Measurements from ENCODE around the gene SPOCK1. TPM values are rescaled to one million over a fixed set of nuclear protein-coding genes. Genes with fewer than 3 reads are reported as not detected.

The SPOCK1 gene
- polyA plus RNA-seq, 3 donors: 1.8 to 5.7 (median 2.1) TPM

- H3K4me2 ChIP-seq (replicated peaks; ENCODE audit: extremely low read depth, low read length, poor library complexity, severe bottlenecking): no peak overlapping the region
- H3K36me3 ChIP-seq (replicated peaks in 1 of 2; ENCODE audit: control insufficient read depth in 1 of 2, insufficient read depth in 2 of 2, low read length in 2 of 2): no peaks in the 10 kb centered on the region
- intact Hi-C loops (cut with micrococcal nuclease): no loop called here
- DNase-seq: no peak
- no peak overlapping the region for H3K9ac ChIP-seq (ENCODE audit: insufficient read depth, low read length, poor library complexity, severe bottlenecking)
- no peaks in the 10 kb centered on the region for H3K4me1 ChIP-seq (ENCODE audit: control insufficient read depth in 1 of 2, insufficient read depth in 2 of 2, low read length in 2 of 2)
- WGBS (ENCODE audit: insufficient coverage): 100% methylated on average over 1 of the region's 2 CpGs
- H4K20me1 ChIP-seq (ENCODE audit: insufficient read depth, low read length): no peaks in the 10 kb centered on the region
- Mint-ChIP-seq H3K27me3 (ENCODE audit: low read depth in 3 of 3) (peaks cover 0 to 7% (median 2%) of the 10 kb centered on the region in 3 donors), H3K9me3 (peaks cover 0 to 2% (median 0%) of the 10 kb centered on the region in 7 donors), H3K4me1 (no peaks in the 10 kb centered on the region), H3K27ac (no peak overlapping the region), H3K4me3 (no peak overlapping the region), H3K36me3 (no peaks in the 10 kb centered on the region)
- no peak overlapping the region for H3K4me3 ChIP-seq (replicated peaks in 1 of 3; ENCODE audit: low read depth in 2 of 3, low read length in 3 of 3)
- no peaks in the 10 kb centered on the region for H3K27me3 ChIP-seq (ENCODE audit: control insufficient read depth in 2 of 2, insufficient read depth in 2 of 2, low read length in 2 of 2)
- no peak overlapping the region for H2AFZ ChIP-seq (ENCODE audit: insufficient read depth, low read depth, low read length, poor library complexity, severe bottlenecking)
- H3K79me2 ChIP-seq (ENCODE audit: insufficient read depth, low read length): no peaks in the 10 kb centered on the region
- H3K27ac ChIP-seq (ENCODE audit: low read depth in 1 of 2, low read length in 2 of 2): no peak overlapping the region
- H3K9me3 ChIP-seq (replicated peaks in 1 of 2; ENCODE audit: control insufficient read depth in 1 of 2, insufficient read depth in 1 of 2, low read length in 2 of 2): no peaks in the 10 kb centered on the region
- TF ChIP-seq CTCF (IDR thresholded peaks at IDR 0.05): no peak
Measured at GRCh38 chr5:137245438-137245837, 253.7 kb downstream of the SPOCK1 start.

GRCh38 chr5:137240285-137240684 lies 258.8 kb downstream of the SPOCK1 start:
- Histone ChIP-seq H3K36me3 (replicated peaks in 1 of 2; ENCODE audit: control insufficient read depth in 1 of 2, insufficient read depth in 2 of 2, low read length in 2 of 2) (no peaks in the 10 kb centered on the region), H3K4me3 (replicated peaks in 1 of 3; ENCODE audit: low read depth in 2 of 3, low read length in 3 of 3) (no peak overlapping the region), H3K9me3 (replicated peaks in 1 of 2; ENCODE audit: control insufficient read depth in 1 of 2, insufficient read depth in 1 of 2, low read length in 2 of 2) (no peaks in the 10 kb centered on the region), H3K27me3 (ENCODE audit: control insufficient read depth in 2 of 2, insufficient read depth in 2 of 2, low read length in 2 of 2) (no peaks in the 10 kb centered on the region), H3K4me1 (ENCODE audit: control insufficient read depth in 1 of 2, insufficient read depth in 2 of 2, low read length in 2 of 2) (no peaks in the 10 kb centered on the region), H3K27ac (ENCODE audit: low read depth in 1 of 2, low read length in 2 of 2) (no peak overlapping the region), H3K9ac (ENCODE audit: insufficient read depth, low read length, poor library complexity, severe bottlenecking) (no peak overlapping the region), H3K79me2 (ENCODE audit: insufficient read depth, low read length) (no peaks in the 10 kb centered on the region), H2AFZ (ENCODE audit: insufficient read depth, low read depth, low read length, poor library complexity, severe bottlenecking) (no peak overlapping the region), H4K20me1 (ENCODE audit: insufficient read depth, low read length) (no peaks in the 10 kb centered on the region), H3K4me2 (replicated peaks; ENCODE audit: extremely low read depth, low read length, poor library complexity, severe bottlenecking) (no peak overlapping the region)
- peaks cover 0 to 3% (median 2%) of the 10 kb centered on the region in 3 donors for H3K27me3 Mint-ChIP-seq (ENCODE audit: low read depth in 3 of 3)
- no peak for DNase-seq
- TF ChIP-seq CTCF (IDR thresholded peaks at IDR 0.05): no peak
- H3K9me3 Mint-ChIP-seq: peaks cover 0 to 3% (median 0%) of the 10 kb centered on the region in 7 donors
- H3K27ac Mint-ChIP-seq: no peak overlapping the region
- intact Hi-C loops (cut with micrococcal nuclease): no loop called here
- no peak overlapping the region for H3K4me3 Mint-ChIP-seq
- H3K36me3 Mint-ChIP-seq: no peaks in the 10 kb centered on the region
- no peaks in the 10 kb centered on the region for H3K4me1 Mint-ChIP-seq
- 88% methylated on average over 1 of the region's 2 CpGs for WGBS (ENCODE audit: insufficient coverage)
